ENCODE results near the gene RPS10.

RPS10 gene

GRCh38 chr6:34463849-34464248, 38.0 kb upstream of the RPS10 start:
- no peak for TF ChIP-seq CTCF (IDR thresholded peaks at IDR 0.05; ENCODE audit: poor library complexity, severe bottlenecking)
- ATAC-seq (ENCODE audit: low read depth), result no peak
- H3K9me3 ChIP-seq (ENCODE audit: severe bottlenecking), result no peaks in the 10 kb centered on the region
- DNase-seq (ENCODE audit: low spot score), result no peak
- no peaks in the 10 kb centered on the region for H3K36me3 ChIP-seq (ENCODE audit: low read depth)
- no peak overlapping the region for H3K27ac ChIP-seq (ENCODE audit: poor library complexity, severe bottlenecking)
- H3K27me3 ChIP-seq (ENCODE audit: insufficient read depth, poor library complexity, severe bottlenecking), result no peaks in the 10 kb centered on the region
- H3K4me3 ChIP-seq (ENCODE audit: severe bottlenecking), result no peak overlapping the region
- H3K4me1 ChIP-seq (ENCODE audit: insufficient read depth, poor library complexity, severe bottlenecking), result no peaks in the 10 kb centered on the region

GRCh38 chr6:34463299-34463698, 37.4 kb upstream of the RPS10 start:
- Histone ChIP-seq H3K9me3 (ENCODE audit: severe bottlenecking) (no peaks in the 10 kb centered on the region), H3K27me3 (ENCODE audit: insufficient read depth, poor library complexity, severe bottlenecking) (no peaks in the 10 kb centered on the region), H3K36me3 (ENCODE audit: low read depth) (no peaks in the 10 kb centered on the region), H3K27ac (ENCODE audit: poor library complexity, severe bottlenecking) (no peak overlapping the region), H3K4me1 (ENCODE audit: insufficient read depth, poor library complexity, severe bottlenecking) (no peaks in the 10 kb centered on the region), H3K4me3 (ENCODE audit: severe bottlenecking) (no peak overlapping the region)
- no peak for ATAC-seq (ENCODE audit: low read depth)
- DNase-seq (ENCODE audit: low spot score), result no peak
- no peak for TF ChIP-seq CTCF (IDR thresholded peaks at IDR 0.05; ENCODE audit: poor library complexity, severe bottlenecking)

- ATAC-seq (ENCODE audit: low read depth) (peak; percentile 46; the same call in 1 of the 3 replicates), DNase-seq (ENCODE audit: low spot score) (no peak)
- no peak overlapping the region for H3K27ac ChIP-seq (ENCODE audit: poor library complexity, severe bottlenecking)
- H3K36me3 ChIP-seq (ENCODE audit: low read depth), result no peaks in the 10 kb centered on the region
- H3K27me3 ChIP-seq (ENCODE audit: insufficient read depth, poor library complexity, severe bottlenecking), result no peaks in the 10 kb centered on the region
- no peaks in the 10 kb centered on the region for H3K4me1 ChIP-seq (ENCODE audit: insufficient read depth, poor library complexity, severe bottlenecking)
- no peak for TF ChIP-seq CTCF (IDR thresholded peaks at IDR 0.05; ENCODE audit: poor library complexity, severe bottlenecking)
- H3K9me3 ChIP-seq (ENCODE audit: severe bottlenecking), result no peaks in the 10 kb centered on the region
- no peak overlapping the region for H3K4me3 ChIP-seq (ENCODE audit: severe bottlenecking)
Observed at GRCh38 chr6:34462551-34462971, 36.7 kb upstream of the RPS10 start.

- no peak for TF ChIP-seq CTCF (IDR thresholded peaks at IDR 0.05; ENCODE audit: poor library complexity, severe bottlenecking)
- H3K27ac ChIP-seq (ENCODE audit: poor library complexity, severe bottlenecking), result no peak overlapping the region
- H3K36me3 ChIP-seq (ENCODE audit: low read depth), result no peaks in the 10 kb centered on the region
- H3K4me3 ChIP-seq (ENCODE audit: severe bottlenecking), result no peak overlapping the region
- no peaks in the 10 kb centered on the region for H3K4me1 ChIP-seq (ENCODE audit: insufficient read depth, poor library complexity, severe bottlenecking)
- ATAC-seq (ENCODE audit: low read depth), result no peak
- H3K9me3 ChIP-seq (ENCODE audit: severe bottlenecking), result no peaks in the 10 kb centered on the region
- no peaks in the 10 kb centered on the region for H3K27me3 ChIP-seq (ENCODE audit: insufficient read depth, poor library complexity, severe bottlenecking)
- no peak for DNase-seq (ENCODE audit: low spot score)
Observed at GRCh38 chr6:34462010-34462409, 36.1 kb upstream of the RPS10 start.

- no peak for DNase-seq (ENCODE audit: low spot score)
- no peak overlapping the region for H3K4me3 ChIP-seq (ENCODE audit: severe bottlenecking)
- no peaks in the 10 kb centered on the region for H3K36me3 ChIP-seq (ENCODE audit: low read depth)
- no peaks in the 10 kb centered on the region for H3K9me3 ChIP-seq (ENCODE audit: severe bottlenecking)
- ATAC-seq (ENCODE audit: low read depth), result peak; percentile 57; the same call in 2 of the 3 replicates
- no peaks in the 10 kb centered on the region for H3K27me3 ChIP-seq (ENCODE audit: insufficient read depth, poor library complexity, severe bottlenecking)
- H3K27ac ChIP-seq (ENCODE audit: poor library complexity, severe bottlenecking), result no peak overlapping the region
- no peak for TF ChIP-seq CTCF (IDR thresholded peaks at IDR 0.05; ENCODE audit: poor library complexity, severe bottlenecking)
- H3K4me1 ChIP-seq (ENCODE audit: insufficient read depth, poor library complexity, severe bottlenecking), result no peaks in the 10 kb centered on the region
Observed at GRCh38 chr6:34460796-34461507, 35.1 kb upstream of the RPS10 start.
